Stimulated activated naive CD8-positive, alpha-beta T cell treated with anti-CD3 and anti-CD28 coated beads, Interleukin-15, amount 100 ng/mL, for 72 hours (primary cell): ENCODE measurements around the gene HOXB9.

Source experiments
- ATAC-seq: fragments of 150-1000 bp; cut with Tn5 transposase; 2 replicates; pipeline ENCODE4 v1.10.0; 2021; ENCODE audit warnings: mild to moderate bottlenecking, moderate library complexity
- DNase-seq, 2 donors: peaks; one replicate each; pipeline ENCODE4 v3.0.0; 2021 to 2022
- H3K27ac Mint-ChIP-seq, 2 donors: one replicate each; pipeline ENCODE4 v1.8.0; 2022; ENCODE audit warnings: mild to moderate bottlenecking in 2 of 2, mixed read lengths in 2 of 2, moderate library complexity in 2 of 2
- H3K27me3 Mint-ChIP-seq: one replicate; pipeline ENCODE4 v1.8.0; 2022; ENCODE audit warnings: mixed read lengths
- H3K4me1 Mint-ChIP-seq: one replicate; pipeline ENCODE4 v1.8.0; 2022; ENCODE audit warnings: mild to moderate bottlenecking, mixed read lengths
- H3K4me3 Mint-ChIP-seq, 2 donors: one replicate each; pipeline ENCODE4 v1.8.0; 2022; ENCODE audit warnings: mild to moderate bottlenecking in 2 of 2, mixed read lengths in 2 of 2, moderate library complexity in 1 of 2
- H3K9me3 Mint-ChIP-seq, 2 donors: one replicate each; pipeline ENCODE4 v1.8.0; 2022; ENCODE audit warnings: mixed read lengths in 2 of 2

Gene HOXB9

DNA sequence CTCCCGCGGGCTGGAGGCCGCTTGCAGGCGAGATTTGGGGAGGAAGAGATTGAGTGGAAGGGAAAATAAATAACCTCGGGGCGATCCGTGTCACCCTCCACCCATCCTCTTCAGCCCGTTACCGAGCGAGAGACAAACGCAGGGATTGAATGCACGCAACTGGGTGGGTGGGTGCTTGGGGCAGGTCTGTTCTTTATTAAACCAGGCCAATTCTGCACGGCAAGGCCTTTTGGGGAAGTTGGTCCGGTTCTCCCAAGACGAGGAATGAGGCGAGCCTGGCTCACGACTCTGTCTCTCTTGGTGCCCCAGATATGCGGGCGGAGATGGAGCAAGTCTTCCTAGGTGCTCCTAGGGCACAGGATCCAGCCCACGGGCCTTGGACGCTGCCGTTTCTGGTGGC lies 14.9 kb downstream of the HOXB9 start:
- DNase-seq = no peak
- H3K4me3 Mint-ChIP-seq = peak overlapping the region; percentile 96 to 99
- peaks cover 96% of the 10 kb centered on the region for H3K27me3 Mint-ChIP-seq
- H3K4me1 Mint-ChIP-seq = peaks cover 47% of the 10 kb centered on the region
- no peaks in the 10 kb centered on the region for H3K9me3 Mint-ChIP-seq
- peak overlapping the region; percentile 81 to 95 for H3K27ac Mint-ChIP-seq
- peak; percentile 30 for ATAC-seq

DNA sequence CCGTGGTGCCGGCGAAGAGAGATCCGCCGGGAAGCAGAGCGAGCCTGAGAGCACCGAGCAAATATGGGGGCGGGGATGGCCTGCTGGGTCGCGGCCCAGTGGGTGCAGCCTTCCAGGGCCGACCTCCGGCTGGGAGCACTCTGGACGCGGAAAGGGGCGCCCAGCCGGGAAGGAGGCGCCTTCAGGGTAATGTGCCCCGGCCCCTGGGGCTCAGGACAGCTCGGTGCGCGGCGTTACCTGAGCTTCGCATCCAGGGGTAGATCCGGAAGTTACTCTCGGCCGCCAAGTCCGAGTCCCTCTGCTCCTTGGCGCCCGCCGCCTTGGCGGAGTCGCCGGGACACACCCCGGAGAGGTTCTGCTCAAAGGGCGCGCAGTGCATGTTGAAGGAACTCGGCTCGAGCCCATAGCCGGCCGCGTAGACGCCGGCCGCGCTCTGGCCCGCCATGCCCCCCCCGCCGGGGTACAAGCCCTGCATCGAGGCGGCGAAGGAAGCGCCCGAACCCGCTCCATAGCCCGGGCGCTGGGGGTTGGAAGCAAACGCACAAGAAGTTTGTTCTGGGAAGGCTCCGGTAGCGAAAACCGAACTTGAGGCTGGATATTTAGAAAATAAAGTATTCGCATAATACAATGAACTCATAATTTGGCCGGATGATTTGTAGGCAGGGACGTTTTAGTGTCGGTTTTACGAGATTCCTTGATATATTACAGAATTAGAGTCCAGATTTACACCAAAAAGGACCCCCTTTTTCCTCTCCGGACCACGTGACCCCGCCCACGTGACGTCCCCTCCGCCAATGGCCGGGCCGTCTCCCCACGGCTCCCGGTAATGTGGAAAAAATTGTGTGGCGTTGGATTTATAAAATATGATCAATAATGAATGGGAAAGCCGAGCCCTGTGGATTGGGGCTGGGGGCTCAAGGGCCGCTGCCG lies 15.6 kb downstream of the HOXB9 start, which contains the start of gene HOXB7:
Gene HOXB7 (minus strand): TSS at position 736 of the 930 bp plus-strand sequence. CDS start 99 bp downstream, at position 637.
- peak; percentile 47 for ATAC-seq

DNA sequence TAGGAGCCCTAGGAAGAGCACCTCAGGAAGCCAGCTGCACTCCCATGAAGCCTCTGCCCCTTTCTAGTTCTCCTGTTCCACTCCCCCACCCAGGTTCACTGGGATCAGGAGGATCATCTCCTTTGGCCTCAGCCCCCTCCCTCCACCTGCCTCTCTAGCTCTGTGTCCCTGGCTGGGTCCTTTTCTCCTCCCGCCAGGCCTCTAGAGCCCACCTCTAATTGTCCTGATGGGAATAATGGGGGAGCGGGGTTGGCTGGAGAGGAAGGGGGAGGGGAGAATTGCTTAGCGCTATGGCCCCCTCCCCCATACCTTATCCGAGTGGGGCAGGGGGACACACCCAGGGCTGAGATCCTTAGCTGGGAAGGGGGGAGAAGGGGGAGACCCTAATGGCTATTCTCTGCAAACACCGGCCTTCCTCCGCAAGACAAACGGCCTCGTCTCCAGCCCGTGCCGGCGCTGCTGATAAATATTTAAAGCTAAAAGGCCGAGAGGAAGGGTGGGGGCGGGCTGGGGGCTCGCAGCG lies 16.3 kb downstream of the HOXB9 start:
- H3K4me3 Mint-ChIP-seq = peak overlapping the region; percentile 96 to 99
- H3K27me3 Mint-ChIP-seq = peaks cover 96% of the 10 kb centered on the region
- no peak for DNase-seq
- peaks cover 41% of the 10 kb centered on the region for H3K4me1 Mint-ChIP-seq
- no peak overlapping the region for H3K27ac Mint-ChIP-seq
- peak; percentile 1 for ATAC-seq
- no peaks in the 10 kb centered on the region for H3K9me3 Mint-ChIP-seq

More for the DNA sequence above, 15.6 kb downstream of the HOXB9 start, which contains the start of gene HOXB7:
- Mint-ChIP-seq H3K9me3 (no peaks in the 10 kb centered on the region), H3K27ac (peak within 1 kb of the TSS; percentile 81 to 95), H3K4me1 (peaks cover 47% of the 10 kb centered on the region), H3K27me3 (peaks cover 96% of the 10 kb centered on the region), H3K4me3 (peak within 1 kb of the TSS; percentile 96 to 99)
- DNase-seq = peak; percentile 63 to 64

DNA sequence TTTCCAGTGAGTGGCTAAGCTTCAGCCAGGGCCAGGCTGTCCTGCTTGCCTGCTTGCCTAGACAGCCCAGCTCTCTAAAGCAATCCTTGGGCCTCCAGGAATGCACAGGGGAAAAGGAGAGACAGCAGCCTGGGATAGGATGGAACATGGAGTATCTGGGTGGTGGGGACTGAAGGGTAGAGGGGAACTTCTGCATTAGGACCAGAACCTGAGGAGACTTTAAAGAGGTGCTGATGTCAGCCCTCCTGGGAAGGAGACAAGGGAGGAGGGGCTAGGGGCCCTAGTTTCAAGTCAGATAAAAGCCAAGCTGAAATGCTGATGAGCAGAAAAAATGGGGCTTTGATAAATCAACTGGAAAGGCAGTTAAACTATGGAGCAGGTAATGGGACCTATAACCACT lies 17.1 kb downstream of the HOXB9 start:
- Mint-ChIP-seq H3K4me1 (peaks cover 36% of the 10 kb centered on the region), H3K4me3 (no peak overlapping the region), H3K27me3 (peaks cover 96% of the 10 kb centered on the region), H3K27ac (no peak overlapping the region), H3K9me3 (no peaks in the 10 kb centered on the region)
- DNase-seq (no peak), ATAC-seq (no peak)

DNA sequence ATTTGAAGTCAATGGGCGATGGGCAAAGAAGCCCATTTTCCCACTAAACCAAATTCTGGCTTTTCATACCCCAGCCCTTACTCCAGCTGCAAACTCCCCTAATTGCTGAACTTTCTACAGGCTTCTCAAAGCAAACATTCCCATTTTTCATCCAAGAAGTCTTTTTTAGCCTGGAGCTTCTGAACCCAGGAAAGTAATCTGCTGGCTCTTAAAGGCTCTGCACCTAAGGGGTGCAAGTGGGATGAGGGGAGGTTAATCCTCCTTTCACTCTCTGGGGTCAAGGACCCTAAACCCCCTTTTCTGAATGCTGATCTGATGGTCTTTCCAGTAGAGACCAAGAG lies 17.7 kb downstream of the HOXB9 start:
- Mint-ChIP-seq H3K9me3 (no peaks in the 10 kb centered on the region), H3K27me3 (peaks cover 96% of the 10 kb centered on the region), H3K4me1 (peaks cover 36% of the 10 kb centered on the region), H3K27ac (no peak overlapping the region), H3K4me3 (no peak overlapping the region)
- DNase-seq = no peak
- no peak for ATAC-seq

DNA sequence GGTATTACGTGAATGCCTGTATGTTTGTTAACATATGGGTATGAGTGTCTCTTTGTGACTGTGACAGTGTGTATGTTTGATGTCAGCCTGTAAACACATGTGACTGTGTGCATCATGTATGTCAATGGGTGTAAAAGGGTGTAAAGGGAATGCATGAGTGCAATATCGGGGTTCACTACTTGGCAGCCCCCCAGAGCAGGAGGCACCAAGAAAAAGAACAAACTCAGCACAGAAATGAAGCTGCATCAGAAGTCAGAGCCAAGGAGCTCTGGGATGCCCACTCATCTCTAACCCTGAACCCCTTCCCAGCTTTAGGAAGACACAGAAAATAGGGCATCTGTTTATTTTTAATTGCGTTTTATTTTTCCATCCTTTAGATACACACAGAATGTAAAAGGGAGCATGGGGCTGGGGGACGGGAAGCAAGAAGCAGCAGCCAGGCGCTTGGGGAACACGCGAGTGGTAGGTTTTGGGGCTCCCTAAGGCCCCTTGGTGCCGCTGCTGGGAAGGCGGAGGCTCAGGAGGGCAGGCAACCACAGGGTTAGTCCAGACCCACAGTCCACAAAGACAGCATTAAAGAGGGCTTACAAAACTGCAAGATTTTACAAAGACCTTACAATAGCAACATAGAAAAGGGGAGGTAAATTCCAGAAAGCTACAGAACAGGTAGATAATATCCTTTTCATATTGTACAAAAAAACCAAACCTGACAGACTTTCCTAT lies 19.1 kb downstream of the HOXB9 start:
- H3K4me1 Mint-ChIP-seq = peaks cover 34% of the 10 kb centered on the region
- H3K9me3 Mint-ChIP-seq = no peaks in the 10 kb centered on the region
- peaks cover 96% of the 10 kb centered on the region for H3K27me3 Mint-ChIP-seq
- DNase-seq (no peak), ATAC-seq (no peak)
- no peak overlapping the region for H3K4me3 Mint-ChIP-seq
- H3K27ac Mint-ChIP-seq = no peak overlapping the region

DNA sequence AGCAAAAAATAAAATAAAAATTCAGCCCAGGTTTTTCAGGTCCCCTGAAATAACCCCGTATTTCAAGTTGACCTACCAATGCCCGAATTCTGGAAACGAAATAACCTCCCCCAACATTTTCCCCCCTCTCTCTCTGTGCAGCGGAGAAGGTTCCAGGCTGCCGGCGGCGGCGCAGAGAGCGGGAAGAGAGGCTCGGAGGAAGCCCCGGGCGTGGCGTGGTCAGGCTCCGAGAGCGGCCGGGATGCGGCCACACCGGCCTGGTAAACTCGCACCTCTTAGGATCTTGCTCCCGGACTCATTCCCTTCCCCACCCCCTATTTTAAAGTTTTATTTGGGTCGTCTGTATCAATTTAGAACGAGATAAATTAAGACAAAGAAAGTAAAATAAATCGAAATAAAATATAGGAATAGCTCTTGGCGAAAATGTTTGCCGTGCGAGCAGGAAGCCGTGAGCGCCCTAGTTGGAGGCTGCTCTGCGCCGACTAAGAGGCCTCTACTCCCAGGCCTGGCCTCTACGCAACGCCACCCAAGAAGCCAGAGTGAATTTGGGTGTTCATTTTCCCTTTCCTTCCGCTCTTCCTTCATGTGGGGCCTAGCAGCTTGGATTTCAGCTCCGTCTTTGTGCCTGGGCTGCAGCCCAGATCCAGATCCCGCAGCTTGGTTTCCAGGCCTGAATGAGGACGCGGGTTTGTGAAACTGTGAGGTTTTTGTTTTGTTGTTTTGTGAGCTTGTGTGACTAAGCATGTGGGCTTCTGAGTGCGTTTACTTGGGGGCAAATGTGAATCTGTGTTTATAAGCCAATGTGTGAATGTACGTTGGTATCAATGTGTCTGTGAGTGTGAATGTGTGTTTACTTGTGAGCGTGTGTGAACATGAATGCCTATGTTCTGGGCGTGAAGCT lies 19.9 kb downstream of the HOXB9 start:
- ATAC-seq (no peak), DNase-seq (no peak)
- peaks cover 96% of the 10 kb centered on the region for H3K27me3 Mint-ChIP-seq
- H3K27ac Mint-ChIP-seq = no peak overlapping the region
- H3K9me3 Mint-ChIP-seq = no peaks in the 10 kb centered on the region
- H3K4me3 Mint-ChIP-seq = no peak overlapping the region
- peaks cover 31% of the 10 kb centered on the region for H3K4me1 Mint-ChIP-seq

DNA sequence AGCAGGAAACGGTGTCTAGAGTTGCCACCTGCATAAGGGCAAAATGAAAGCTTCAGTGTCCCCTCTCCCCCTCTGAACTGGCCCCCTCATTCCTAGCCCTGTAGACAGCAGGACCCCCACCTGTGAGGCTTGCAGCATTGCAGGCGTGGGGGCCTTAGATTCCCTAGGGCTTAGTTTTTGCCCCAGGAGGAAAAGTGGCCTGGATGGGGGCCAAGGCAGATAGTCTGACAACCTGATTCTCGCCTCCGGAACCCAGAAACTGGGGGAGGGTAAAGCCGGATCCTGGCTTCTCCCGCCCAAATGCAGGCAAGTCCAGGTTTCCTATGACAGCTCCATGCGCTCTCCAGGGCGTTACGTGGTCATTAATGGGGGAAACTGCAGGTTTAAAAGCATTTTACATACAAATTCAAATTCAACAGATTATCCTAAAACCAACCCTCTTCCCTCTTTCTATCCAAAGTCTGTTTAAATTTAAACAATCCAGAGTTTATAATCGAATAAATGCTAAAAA lies 20.7 kb downstream of the HOXB9 start:
- DNase-seq (no peak), ATAC-seq (no peak)
- Mint-ChIP-seq H3K4me3 (no peak overlapping the region), H3K27me3 (peaks cover 96% of the 10 kb centered on the region), H3K9me3 (no peaks in the 10 kb centered on the region), H3K27ac (no peak overlapping the region), H3K4me1 (peaks cover 25% of the 10 kb centered on the region)

DNA sequence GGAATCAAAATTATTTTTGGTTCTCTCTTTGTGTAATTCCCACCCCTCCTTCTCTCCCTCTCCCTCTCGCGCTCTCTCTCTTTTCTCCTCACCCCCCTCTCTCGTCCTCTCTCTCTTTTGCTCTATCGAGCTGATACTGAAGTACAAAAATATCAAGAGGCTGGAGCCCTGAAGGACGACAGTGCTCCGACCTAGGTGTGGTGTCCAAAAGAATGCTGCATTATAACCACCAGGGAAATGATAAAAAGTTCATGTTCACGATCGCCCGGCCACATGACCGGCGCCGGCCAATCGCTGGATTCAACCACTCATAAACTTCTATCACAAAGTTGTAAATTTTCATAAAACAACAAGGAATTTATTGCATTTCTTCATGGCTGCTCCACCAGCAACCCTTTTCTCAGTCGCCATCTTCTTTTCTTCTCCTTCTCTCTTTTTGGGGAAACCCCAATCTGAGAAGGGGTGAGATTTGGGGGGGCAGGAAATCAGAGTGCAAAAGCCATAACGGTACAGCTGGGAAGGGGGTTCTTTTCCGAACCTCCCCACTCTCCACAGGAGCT lies 21.3 kb downstream of the HOXB9 start, which contains the start of gene HOXB6:
Gene HOXB6 (minus strand): TSS at position 217 of the 560 bp plus-strand sequence. CDS start 6,836 bp downstream, outside the sequence.
- H3K4me3 Mint-ChIP-seq = peak within 1 kb of the TSS; percentile 49 to 54
- H3K9me3 Mint-ChIP-seq = no peaks in the 10 kb centered on the region
- H3K4me1 Mint-ChIP-seq = peaks cover 25% of the 10 kb centered on the region
- ATAC-seq (no peak), DNase-seq (no peak)
- H3K27ac Mint-ChIP-seq = no peak within 1 kb of the TSS
- peaks cover 100% of the 10 kb centered on the region for H3K27me3 Mint-ChIP-seq

DNA sequence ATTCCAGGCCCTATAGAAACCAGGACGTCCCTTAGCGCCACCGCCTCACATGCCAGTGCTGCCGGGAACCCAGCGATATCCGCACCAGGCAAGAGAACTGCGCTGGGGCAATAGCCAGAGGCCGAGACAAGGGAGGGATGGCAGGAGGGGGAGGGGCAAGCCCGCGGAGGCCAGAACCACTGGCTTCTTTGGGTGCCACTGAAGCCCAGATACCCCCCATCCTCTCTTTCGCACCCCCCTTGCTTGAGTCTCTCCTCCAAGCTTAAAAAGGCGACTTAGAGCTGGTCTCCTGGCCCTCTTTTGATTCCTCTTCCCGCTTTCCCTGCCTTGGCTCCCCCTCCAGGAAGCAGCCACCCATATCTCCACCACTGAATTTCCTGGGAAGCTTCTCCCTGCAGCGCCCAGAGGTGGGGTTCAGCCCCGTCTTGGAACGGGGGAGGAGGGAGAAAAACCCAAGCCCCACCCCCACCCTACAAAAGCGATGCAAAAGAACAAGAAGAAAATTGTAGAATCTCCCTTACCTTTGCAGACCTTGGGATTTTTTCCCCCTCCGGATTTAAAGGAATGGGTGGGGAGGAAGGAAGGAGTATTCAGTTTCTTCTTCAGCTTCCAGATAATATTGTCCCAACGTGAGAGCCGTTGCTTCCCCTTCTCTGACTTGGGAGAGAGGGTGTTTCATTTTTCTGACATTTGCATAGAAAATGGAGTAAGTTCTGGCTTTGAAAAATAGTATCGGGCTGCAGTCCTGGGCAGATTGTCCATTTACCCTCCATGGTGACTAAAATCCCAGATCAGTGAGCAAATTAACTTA lies 22.0 kb downstream of the HOXB9 start:
- peaks cover 100% of the 10 kb centered on the region for H3K27me3 Mint-ChIP-seq
- DNase-seq = no peak
- no peak for ATAC-seq
- H3K27ac Mint-ChIP-seq = no peak overlapping the region
- H3K4me1 Mint-ChIP-seq = peaks cover 25% of the 10 kb centered on the region
- H3K9me3 Mint-ChIP-seq = no peaks in the 10 kb centered on the region
- peak overlapping the region in 1 of 2 donors; percentile 49 for H3K4me3 Mint-ChIP-seq

DNA sequence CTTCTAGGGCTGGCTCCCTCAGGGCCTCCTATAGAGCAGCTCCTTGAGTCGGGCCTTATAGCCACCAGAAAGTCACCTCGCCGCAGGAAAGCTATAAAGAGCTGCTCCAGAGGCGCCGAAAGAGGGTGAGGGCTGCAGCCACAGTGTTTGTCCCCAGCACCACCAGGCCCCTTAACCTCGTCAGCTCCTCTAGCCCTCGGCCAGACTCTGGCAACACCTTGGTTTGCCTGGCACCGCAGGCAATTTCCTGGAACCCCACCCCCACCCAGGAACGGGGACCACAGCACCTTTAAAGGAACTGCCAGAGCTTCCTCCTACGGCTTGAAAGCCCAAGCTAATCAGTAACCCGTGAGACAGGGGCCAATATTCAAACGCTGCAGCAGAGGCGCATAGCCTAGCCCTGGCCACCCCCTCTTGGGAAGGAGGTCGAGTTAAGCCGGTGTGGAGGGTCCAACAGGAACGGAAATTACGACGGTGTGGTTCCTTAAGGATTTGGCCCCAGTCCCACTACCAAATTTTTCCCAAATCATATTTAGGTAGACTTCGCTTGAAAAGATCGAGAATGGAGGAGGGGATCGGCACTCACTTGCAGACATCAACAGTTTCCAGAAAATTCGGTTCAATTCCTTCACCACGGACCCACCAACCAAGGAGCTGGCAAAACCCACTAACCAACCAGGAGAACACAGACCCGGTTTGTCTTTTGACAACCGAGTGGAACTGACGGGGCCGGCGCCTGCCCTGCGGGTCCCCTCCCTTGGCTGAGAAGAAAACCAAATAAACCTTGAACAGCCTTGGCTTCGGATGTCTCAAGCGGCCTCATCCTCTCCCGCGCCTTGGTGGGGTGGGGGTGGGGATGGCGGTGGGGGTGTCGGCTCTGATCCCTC lies 24.4 kb downstream of the HOXB9 start:
- ATAC-seq = peak; percentile 4

DNA sequence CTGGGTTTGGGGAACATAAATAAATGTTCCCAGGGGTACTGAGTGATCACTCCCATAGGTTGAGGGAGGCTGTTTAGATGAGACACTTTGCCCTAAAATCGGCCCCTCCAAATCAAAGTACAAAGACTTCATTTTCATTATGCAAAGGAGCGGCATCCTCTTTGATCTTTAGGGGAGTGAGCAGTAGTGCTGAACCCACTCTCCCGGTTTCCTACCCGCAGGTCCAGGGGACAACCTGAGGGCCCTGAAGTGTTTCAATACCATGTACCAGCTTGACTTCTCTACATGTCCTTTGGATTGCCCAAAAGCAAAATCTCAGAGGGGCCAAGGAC lies 25.0 kb downstream of the HOXB9 start:
- H3K9me3 Mint-ChIP-seq = no peaks in the 10 kb centered on the region
- DNase-seq = no peak
- peaks cover 52% of the 10 kb centered on the region for H3K4me1 Mint-ChIP-seq
- no peak for ATAC-seq
- no peak overlapping the region for H3K4me3 Mint-ChIP-seq
- H3K27me3 Mint-ChIP-seq = peaks cover 100% of the 10 kb centered on the region
- H3K27ac Mint-ChIP-seq = no peak overlapping the region

More for the DNA sequence above, 24.4 kb downstream of the HOXB9 start:
- no peak for DNase-seq
- Mint-ChIP-seq H3K27ac (no peak overlapping the region), H3K4me1 (peaks cover 46% of the 10 kb centered on the region), H3K4me3 (peak overlapping the region in 1 of 2 donors; percentile 8), H3K27me3 (peaks cover 100% of the 10 kb centered on the region), H3K9me3 (no peaks in the 10 kb centered on the region)
